ENCODE results near the gene NPHP1. TPM values are rescaled to one million over a fixed set of nuclear protein-coding genes. Genes with fewer than 3 reads are reported as not detected.

NPHP1 gene
- total and polyA plus RNA-seq, 2 of the 8 experiments (the other 6 are each of a cell fraction or from before 2014, with no cell fraction given): 1.4 to 2.8 TPM

DNA sequence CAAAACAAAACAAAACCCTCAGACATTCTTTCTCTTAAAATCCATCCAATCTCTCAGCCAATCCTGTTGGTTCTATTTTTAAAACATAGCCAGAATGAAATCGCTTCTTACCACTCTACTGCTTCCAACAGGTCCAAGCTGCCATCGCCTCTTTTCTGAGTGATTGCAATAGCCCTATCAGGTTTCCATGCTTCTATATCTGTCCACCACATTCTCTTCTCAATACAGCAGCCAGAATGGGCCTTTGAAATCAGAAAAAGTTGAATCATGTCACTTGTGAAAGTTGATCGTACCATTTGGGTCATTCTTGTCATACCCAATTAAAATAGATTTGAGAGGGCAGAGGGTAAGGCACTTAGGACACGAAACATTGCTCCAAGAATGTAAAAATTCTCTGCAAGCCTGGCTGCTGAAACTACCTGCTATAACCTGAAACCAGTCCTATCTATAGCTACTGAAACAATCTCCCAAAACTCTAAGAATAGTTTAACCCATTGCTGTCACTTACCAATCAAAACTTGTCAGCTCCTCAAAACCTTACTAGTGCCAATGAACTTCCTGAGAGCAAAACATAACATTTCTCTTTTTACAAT lies 10.8 kb upstream of the NPHP1 start (continued):
- TF ChIP-seq, protein P1, sequence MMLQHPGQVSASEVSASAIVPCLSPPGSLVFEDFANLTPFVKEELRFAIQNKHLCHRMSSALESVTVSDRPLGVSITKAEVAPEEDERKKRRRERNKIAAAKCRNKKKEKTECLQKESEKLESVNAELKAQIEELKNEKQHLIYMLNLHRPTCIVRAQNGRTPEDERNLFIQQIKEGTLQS (IDR thresholded peaks at IDR 0.05; ENCODE audit: insufficient read depth, low read depth, low read length): no peak
- TF ChIP-seq PHF8 (conservative IDR thresholded peaks at IDR 0.05; ENCODE audit: low read depth, low read length) (no peak), RNF2 (IDR thresholded peaks at IDR 0.05; ENCODE audit: borderline replicate concordance, low read depth, low read length, missing control alignments, poor library complexity, severe bottlenecking) (no peak), SP2 (IDR thresholded peaks at IDR 0.05; ENCODE audit: low read length) (no peak), TEAD4 (IDR thresholded peaks at IDR 0.05; ENCODE audit: low read depth, low read length) (no peak), CBX8 (IDR thresholded peaks at IDR 0.05; ENCODE audit: borderline replicate concordance, low read depth, low read length) (no peak), HDAC6 (IDR thresholded peaks at IDR 0.05; ENCODE audit: low read depth, low read length) (no peak)
- TF ChIP-seq, protein P2, sequence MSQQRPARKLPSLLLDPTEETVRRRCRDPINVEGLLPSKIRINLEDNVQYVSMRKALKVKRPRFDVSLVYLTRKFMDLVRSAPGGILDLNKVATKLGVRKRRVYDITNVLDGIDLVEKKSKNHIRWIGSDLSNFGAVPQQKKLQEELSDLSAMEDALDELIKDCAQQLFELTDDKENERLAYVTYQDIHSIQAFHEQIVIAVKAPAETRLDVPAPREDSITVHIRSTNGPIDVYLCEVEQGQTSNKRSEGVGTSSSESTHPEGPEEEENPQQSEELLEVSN (IDR thresholded peaks at IDR 0.05): no peak
